Gastrocnemius medialis (tissue), 4 donors: ENCODE results near the gene KLF7. TPM values are rescaled to one million over a fixed set of nuclear protein-coding genes. Genes with fewer than 3 reads are reported as not detected.

Experiments used
- ATAC-seq, 2 donors: fragments of 150-250 bp; one replicate each; pipeline ENCODE4 v1.9.1; 2016
- DNase-seq, 2 donors: peaks; one replicate each; pipeline ENCODE4 v3.0.0-alpha.2; 2019
- H3K27ac ChIP-seq, 4 donors: fragments of 200-600 bp; sonication (generic); 1 replicate in 1 of 4; 2 replicates in 3 of 4; pipeline ENCODE4 v1.5.1; 2016 to 2018; ENCODE audit warnings: mild to moderate bottlenecking in 2 of 4, moderate library complexity in 1 of 4
- H3K27me3 ChIP-seq, 3 donors: fragments of 200-600 bp; sonication (generic) in 2 of 3; 1 replicate in 1 of 3; 2 replicates in 2 of 3; pipeline versions ENCODE4 v1.5.1 to v1.6.0; 2016 to 2019; ENCODE audit warnings: mild to moderate bottlenecking in 1 of 3, moderate library complexity in 1 of 3
- H3K36me3 ChIP-seq, 2 donors: fragments of 200-600 bp; sonication (generic) in 1 of 2; one replicate each; pipeline ENCODE4 v1.5.1; 2017 to 2018
- H3K4me1 ChIP-seq, 2 donors: fragments of 200-600 bp; sonication (generic) in 1 of 2; one replicate each; pipeline ENCODE4 v1.5.1; 2016 to 2017; ENCODE audit warnings: mild to moderate bottlenecking in 2 of 2
- H3K4me3 ChIP-seq, 4 donors: fragments of 200-600 bp; sonication (generic) in 3 of 4; 1 replicate in 1 of 4; 2 replicates in 3 of 4; pipeline ENCODE4 v1.5.1; 2016 to 2019; ENCODE audit warnings: mild to moderate bottlenecking in 2 of 4
- H3K9me3 ChIP-seq, 3 donors: fragments of 200-600 bp; sonication (generic) in 2 of 3; 1 replicate in 1 of 3; 2 replicates in 2 of 3; pipeline ENCODE4 v1.5.1; 2016 to 2019
- POLR2A ChIP-seq, 2 donors: fragments of 450-650 bp; IDR thresholded peaks; one replicate each; pipeline ENCODE4 v1.6.1; 2017; ENCODE audit warnings: antibody characterized with exemption in 2 of 2, mild to moderate bottlenecking in 2 of 2, moderate library complexity in 2 of 2
- in situ Hi-C, 4 donors: fragments of 200-750 bp; cut with MboI; loops; one replicate each; pipeline versions ENCODE4 v1.15.0 to v1.8.0; 2017; ENCODE audit warnings: low sequenced_read_pairs in 4 of 4
- intact Hi-C: fragments of 100-400 bp; cut with DNase I; formaldehyde crosslinking; loops from one replicate; pipeline ENCODE4 v1.15.1; 2023; ENCODE audit warnings: low total_unique reads
- total RNA-seq, 4 donors: library from RNA; depleted of rRNA; stranded (reverse); fragments of >200 nt; gene quantifications; one replicate each; pipeline versions ENCODE4 v1.1.0 to v1.2.3, GENCODE V29; 2016
- TF ChIP-seq, protein P1 (sequence below), 5 experiments: fragments of 450-650 bp in 3 of 5; fragments of 200-600 bp in 2 of 5; sonication (generic) in 2 of 5; IDR thresholded peaks in 4 of 5; conservative IDR thresholded peaks in 1 of 5; 1 replicate in 4 of 5; 2 replicates in 1 of 5; pipeline ENCODE4 v1.5.1; 2016 to 2019; ENCODE audit warnings: antibody characterized with exemption in 5 of 5, mild to moderate bottlenecking in 3 of 5, moderate library complexity in 3 of 5

The KLF7 gene
- total RNA-seq, 4 donors from 2014 or later, result 6.8 to 12.0 (median 7.6) TPM

DNA sequence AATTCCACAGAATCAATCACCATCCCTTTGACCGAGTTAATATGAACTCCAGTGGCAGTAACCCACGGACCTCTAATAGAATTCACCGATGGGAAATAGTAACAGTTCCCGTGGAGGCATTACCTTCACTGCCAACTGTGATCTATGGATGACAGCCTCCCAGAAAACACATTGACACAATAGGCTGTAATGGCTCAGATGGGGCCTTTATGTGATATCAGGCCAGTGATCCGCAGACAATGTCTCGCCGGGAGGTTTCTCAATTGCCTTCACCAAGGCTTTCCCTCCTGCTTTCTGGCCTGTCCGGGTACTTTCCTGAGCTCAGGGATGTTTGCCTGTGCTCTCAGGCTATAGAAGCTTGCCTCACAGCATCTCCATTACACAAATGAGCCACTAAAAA lies 34.4 kb upstream of the KLF7 start:
- Histone ChIP-seq H3K27ac (no peak overlapping the region), H3K27me3 (no peaks in the 10 kb centered on the region), H3K36me3 (no peaks in the 10 kb centered on the region), H3K9me3 (no peaks in the 10 kb centered on the region), H3K4me3 (no peak overlapping the region), H3K4me1 (no peaks in the 10 kb centered on the region)
- intact Hi-C loops (no loop called here), in situ Hi-C loops (no loop called here)
- ATAC-seq (no peak), DNase-seq (no peak)
- TF ChIP-seq POLR2A (IDR thresholded peaks at IDR 0.05), result no peak
- TF ChIP-seq, protein P1, sequence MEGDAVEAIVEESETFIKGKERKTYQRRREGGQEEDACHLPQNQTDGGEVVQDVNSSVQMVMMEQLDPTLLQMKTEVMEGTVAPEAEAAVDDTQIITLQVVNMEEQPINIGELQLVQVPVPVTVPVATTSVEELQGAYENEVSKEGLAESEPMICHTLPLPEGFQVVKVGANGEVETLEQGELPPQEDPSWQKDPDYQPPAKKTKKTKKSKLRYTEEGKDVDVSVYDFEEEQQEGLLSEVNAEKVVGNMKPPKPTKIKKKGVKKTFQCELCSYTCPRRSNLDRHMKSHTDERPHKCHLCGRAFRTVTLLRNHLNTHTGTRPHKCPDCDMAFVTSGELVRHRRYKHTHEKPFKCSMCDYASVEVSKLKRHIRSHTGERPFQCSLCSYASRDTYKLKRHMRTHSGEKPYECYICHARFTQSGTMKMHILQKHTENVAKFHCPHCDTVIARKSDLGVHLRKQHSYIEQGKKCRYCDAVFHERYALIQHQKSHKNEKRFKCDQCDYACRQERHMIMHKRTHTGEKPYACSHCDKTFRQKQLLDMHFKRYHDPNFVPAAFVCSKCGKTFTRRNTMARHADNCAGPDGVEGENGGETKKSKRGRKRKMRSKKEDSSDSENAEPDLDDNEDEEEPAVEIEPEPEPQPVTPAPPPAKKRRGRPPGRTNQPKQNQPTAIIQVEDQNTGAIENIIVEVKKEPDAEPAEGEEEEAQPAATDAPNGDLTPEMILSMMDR (IDR thresholded peaks at IDR 0.05 in 4 of 5, conservative IDR thresholded peaks at IDR 0.05 in 1 of 5), result no peak

DNA sequence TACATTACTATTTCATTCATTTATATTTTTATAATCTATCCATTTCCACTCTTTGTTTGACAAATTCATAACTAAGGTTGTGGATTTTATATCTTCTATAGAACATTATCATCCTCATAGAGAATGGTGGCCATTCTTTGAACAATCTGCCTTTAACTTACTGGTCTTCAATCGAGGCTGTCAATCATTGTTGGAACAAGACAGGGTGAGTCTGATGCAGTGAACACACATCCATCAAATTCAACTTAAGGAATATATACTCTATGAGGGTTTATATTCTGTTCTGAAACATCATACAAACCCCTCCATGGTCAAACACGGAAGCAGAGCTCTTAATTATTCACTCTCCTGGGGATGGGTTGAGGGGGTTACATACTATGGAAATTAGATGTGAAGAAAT lies 28.3 kb upstream of the KLF7 start:
- no peak for ATAC-seq
- in situ Hi-C loops, result no loop called here
- DNase-seq, result no peak
- no peak for TF ChIP-seq POLR2A (IDR thresholded peaks at IDR 0.05)
- TF ChIP-seq, protein P1 (IDR thresholded peaks at IDR 0.05 in 4 of 5, conservative IDR thresholded peaks at IDR 0.05 in 1 of 5), result no peak
- no peaks in the 10 kb centered on the region for H3K27me3 ChIP-seq
- no peaks in the 10 kb centered on the region for H3K9me3 ChIP-seq
- no peak overlapping the region for H3K27ac ChIP-seq
- intact Hi-C loops, result no loop called here
- H3K4me3 ChIP-seq, result no peak overlapping the region
- no peaks in the 10 kb centered on the region for H3K36me3 ChIP-seq
- H3K4me1 ChIP-seq, result no peaks in the 10 kb centered on the region

DNA sequence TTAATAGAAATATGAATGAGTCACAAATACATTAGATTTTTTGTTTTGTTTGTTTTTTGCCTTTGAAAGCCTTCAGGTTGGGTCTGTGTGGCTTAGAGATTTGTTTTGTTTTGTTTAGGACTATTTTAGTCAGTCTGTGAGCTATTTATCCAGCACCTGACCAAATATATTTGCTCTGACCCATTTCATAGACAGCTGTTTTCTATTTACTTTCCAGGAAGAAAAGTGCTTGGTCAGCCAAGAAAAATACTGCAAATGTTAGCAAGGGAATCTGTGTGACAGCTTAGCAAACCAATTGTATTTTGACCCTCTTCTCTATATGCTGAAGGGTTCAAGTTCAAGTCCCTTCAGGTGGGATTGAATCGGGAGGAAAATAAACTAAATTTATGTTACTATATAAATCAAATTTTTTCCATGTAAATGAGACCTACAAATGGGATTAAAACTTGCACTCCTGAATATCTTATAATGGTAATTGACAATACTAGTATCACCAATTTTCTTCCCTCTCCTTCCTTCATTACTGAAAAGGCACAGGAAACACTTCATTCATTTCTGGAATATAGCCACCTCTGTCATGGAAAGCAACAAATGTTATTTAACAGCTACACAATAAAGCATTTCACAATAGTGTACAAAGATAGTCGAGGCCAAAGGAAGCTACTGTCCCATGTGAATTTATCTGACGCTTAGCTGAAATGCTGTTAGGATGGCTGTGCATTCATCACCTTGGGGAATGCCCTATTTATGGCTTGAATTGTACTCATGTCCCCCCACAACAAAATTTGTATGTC lies 23.1 kb upstream of the KLF7 start:
- H3K4me3 ChIP-seq, result no peak overlapping the region
- no peak overlapping the region for H3K27ac ChIP-seq
- no peaks in the 10 kb centered on the region for H3K4me1 ChIP-seq
- intact Hi-C loops, result no loop called here
- ATAC-seq, result no peak
- TF ChIP-seq POLR2A (IDR thresholded peaks at IDR 0.05), result no peak
- TF ChIP-seq, protein P1 (IDR thresholded peaks at IDR 0.05 in 4 of 5, conservative IDR thresholded peaks at IDR 0.05 in 1 of 5), result no peak
- DNase-seq, result no peak
- in situ Hi-C loops, result no loop called here
- H3K9me3 ChIP-seq, result no peaks in the 10 kb centered on the region
- no peaks in the 10 kb centered on the region for H3K27me3 ChIP-seq
- H3K36me3 ChIP-seq, result no peaks in the 10 kb centered on the region

- H3K27me3 ChIP-seq, result no peaks in the 10 kb centered on the region
- in situ Hi-C loops, result no loop called here
- no peaks in the 10 kb centered on the region for H3K9me3 ChIP-seq
- no peaks in the 10 kb centered on the region for H3K4me1 ChIP-seq
- H3K36me3 ChIP-seq, result no peaks in the 10 kb centered on the region
- H3K27ac ChIP-seq, result no peak overlapping the region
- TF ChIP-seq, protein P1 (IDR thresholded peaks at IDR 0.05 in 4 of 5, conservative IDR thresholded peaks at IDR 0.05 in 1 of 5), result no peak
- ATAC-seq (no peak), DNase-seq (no peak)
- intact Hi-C loops, result no loop called here
- H3K4me3 ChIP-seq, result no peak overlapping the region
These were observed 19.6 kb upstream of the KLF7 start for GRCh38 chr2:207185372-207185771.

- in situ Hi-C loops, result no loop called here
- no peak for ATAC-seq
- TF ChIP-seq, protein P1 (IDR thresholded peaks at IDR 0.05 in 4 of 5, conservative IDR thresholded peaks at IDR 0.05 in 1 of 5), result no peak
- TF ChIP-seq POLR2A (IDR thresholded peaks at IDR 0.05), result no peak
These were observed 19.0 kb upstream of the KLF7 start for GRCh38 chr2:207184768-207185167.

More at GRCh38 chr2:207184768-207185167, 19.0 kb upstream of the KLF7 start:
- intact Hi-C loops, result no loop called here
- Histone ChIP-seq H3K4me1 (no peaks in the 10 kb centered on the region), H3K4me3 (no peak overlapping the region), H3K27me3 (no peaks in the 10 kb centered on the region), H3K9me3 (no peaks in the 10 kb centered on the region), H3K36me3 (no peaks in the 10 kb centered on the region), H3K27ac (no peak overlapping the region)
- no peak for DNase-seq
